ENCODE data around the gene RYR1. TPM values are rescaled to one million over a fixed set of nuclear protein-coding genes. Genes with fewer than 3 reads are reported as not detected.

The RYR1 gene
- total RNA-seq, 6 experiments from 2014 or later: 0.12 to 1.1 (median 0.49) TPM

- no peaks in the 10 kb centered on the region for H3K27me3 ChIP-seq
- H3K27ac ChIP-seq: no peak overlapping the region
- H3K9me3 ChIP-seq: no peaks in the 10 kb centered on the region
- intact Hi-C loops (cut with DNase I): no loop called here
- no peak for TF ChIP-seq POLR2A (IDR thresholded peaks at IDR 0.05)
- TF ChIP-seq, protein P1, sequence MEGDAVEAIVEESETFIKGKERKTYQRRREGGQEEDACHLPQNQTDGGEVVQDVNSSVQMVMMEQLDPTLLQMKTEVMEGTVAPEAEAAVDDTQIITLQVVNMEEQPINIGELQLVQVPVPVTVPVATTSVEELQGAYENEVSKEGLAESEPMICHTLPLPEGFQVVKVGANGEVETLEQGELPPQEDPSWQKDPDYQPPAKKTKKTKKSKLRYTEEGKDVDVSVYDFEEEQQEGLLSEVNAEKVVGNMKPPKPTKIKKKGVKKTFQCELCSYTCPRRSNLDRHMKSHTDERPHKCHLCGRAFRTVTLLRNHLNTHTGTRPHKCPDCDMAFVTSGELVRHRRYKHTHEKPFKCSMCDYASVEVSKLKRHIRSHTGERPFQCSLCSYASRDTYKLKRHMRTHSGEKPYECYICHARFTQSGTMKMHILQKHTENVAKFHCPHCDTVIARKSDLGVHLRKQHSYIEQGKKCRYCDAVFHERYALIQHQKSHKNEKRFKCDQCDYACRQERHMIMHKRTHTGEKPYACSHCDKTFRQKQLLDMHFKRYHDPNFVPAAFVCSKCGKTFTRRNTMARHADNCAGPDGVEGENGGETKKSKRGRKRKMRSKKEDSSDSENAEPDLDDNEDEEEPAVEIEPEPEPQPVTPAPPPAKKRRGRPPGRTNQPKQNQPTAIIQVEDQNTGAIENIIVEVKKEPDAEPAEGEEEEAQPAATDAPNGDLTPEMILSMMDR (IDR thresholded peaks at IDR 0.05): no peak
- H3K4me1 ChIP-seq: no peaks in the 10 kb centered on the region
- no peaks in the 10 kb centered on the region for H3K36me3 ChIP-seq
- ATAC-seq: peak in 1 of 4 donors; percentile 30
- WGBS (ENCODE audit: insufficient coverage, low coverage, low lambda C conversion rate, missing lambda C conversion rate): 58% methylated on average over 13 of the region's 13 CpGs
- DNase-seq: no peak
- no peak overlapping the region for H3K4me3 ChIP-seq
Observed at GRCh38 chr19:38559428-38560401, 126.2 kb downstream of the RYR1 start.

DNA sequence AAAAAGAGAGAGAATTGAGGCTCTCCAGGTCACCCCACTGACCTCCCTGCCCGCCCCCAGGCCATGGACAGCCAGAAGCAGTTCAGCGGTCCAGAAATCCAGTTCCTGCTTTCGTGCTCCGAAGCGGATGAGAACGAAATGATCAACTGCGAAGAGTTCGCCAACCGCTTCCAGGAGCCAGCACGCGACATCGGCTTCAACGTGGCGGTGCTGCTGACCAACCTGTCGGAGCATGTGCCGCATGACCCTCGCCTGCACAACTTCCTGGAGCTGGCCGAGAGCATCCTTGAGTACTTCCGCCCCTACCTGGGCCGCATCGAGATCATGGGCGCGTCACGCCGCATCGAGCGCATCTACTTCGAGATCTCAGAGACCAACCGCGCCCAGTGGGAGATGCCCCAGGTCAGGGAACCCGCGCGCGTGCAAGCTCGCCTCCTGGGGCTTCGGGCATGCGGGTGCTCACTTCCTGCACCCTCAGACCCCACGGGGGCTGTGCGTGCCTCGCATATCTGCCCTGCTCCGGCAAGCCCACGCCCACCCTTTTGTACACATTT, 127.6 kb downstream of the RYR1 start:
- no peak overlapping the region for H3K4me3 ChIP-seq
- intact Hi-C loops (cut with DNase I): no loop called here
- TF ChIP-seq, protein P1 (IDR thresholded peaks at IDR 0.05): no peak
- no peak for TF ChIP-seq POLR2A (IDR thresholded peaks at IDR 0.05)
- no peaks in the 10 kb centered on the region for H3K4me1 ChIP-seq
- H3K27me3 ChIP-seq: no peaks in the 10 kb centered on the region
- no peaks in the 10 kb centered on the region for H3K9me3 ChIP-seq
- no peaks in the 10 kb centered on the region for H3K36me3 ChIP-seq
- ATAC-seq (no peak), DNase-seq (no peak)
- WGBS (ENCODE audit: insufficient coverage, low coverage, low lambda C conversion rate, missing lambda C conversion rate): no CpG with 5 or more reads among the region's 42 CpGs
- no peak overlapping the region for H3K27ac ChIP-seq

DNA sequence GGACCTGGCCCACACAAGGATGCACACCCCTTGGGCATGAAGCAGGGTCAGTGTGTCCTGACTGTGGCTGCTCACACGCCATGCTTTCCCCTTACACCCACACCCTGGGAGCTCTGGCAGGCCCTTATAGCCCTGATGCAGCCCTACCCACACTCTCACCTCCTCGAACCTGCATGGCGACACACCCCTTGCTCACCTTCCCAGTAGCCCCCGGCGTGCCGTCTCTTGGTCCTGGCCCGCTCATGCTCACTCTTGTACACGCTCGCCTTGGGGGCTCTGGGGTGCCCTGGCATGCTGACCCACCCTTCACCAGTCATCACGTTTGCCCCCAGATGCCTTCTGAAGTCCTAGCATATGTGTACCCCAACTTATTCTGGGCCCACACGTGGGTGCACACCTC, 128.2 kb downstream of the RYR1 start:
- intact Hi-C loops (cut with DNase I): no loop called here
- WGBS (ENCODE audit: insufficient coverage, low coverage, low lambda C conversion rate, missing lambda C conversion rate): 49% methylated on average over 3 of the region's 11 CpGs
- ATAC-seq: no peak
- Histone ChIP-seq H3K27me3 (no peaks in the 10 kb centered on the region), H3K4me1 (no peaks in the 10 kb centered on the region), H3K27ac (no peak overlapping the region), H3K4me3 (no peak overlapping the region), H3K9me3 (no peaks in the 10 kb centered on the region), H3K36me3 (no peaks in the 10 kb centered on the region)
- no peak for DNase-seq
- TF ChIP-seq, protein P1 (IDR thresholded peaks at IDR 0.05): no peak
- TF ChIP-seq POLR2A (IDR thresholded peaks at IDR 0.05): no peak

- DNase-seq (no peak), ATAC-seq (no peak)
- Histone ChIP-seq H3K4me1 (no peaks in the 10 kb centered on the region), H3K27ac (no peak overlapping the region), H3K27me3 (no peaks in the 10 kb centered on the region), H3K36me3 (no peaks in the 10 kb centered on the region), H3K9me3 (no peaks in the 10 kb centered on the region), H3K4me3 (no peak overlapping the region)
- no peak for TF ChIP-seq POLR2A (IDR thresholded peaks at IDR 0.05)
- TF ChIP-seq, protein P1 (IDR thresholded peaks at IDR 0.05): no peak
- 45% methylated on average over 2 of the region's 6 CpGs for WGBS (ENCODE audit: insufficient coverage, low coverage, low lambda C conversion rate, missing lambda C conversion rate)
- intact Hi-C loops (cut with DNase I): no loop called here
Observed at GRCh38 chr19:38562096-38562495, 128.6 kb downstream of the RYR1 start.

Measured in right lobe of liver (tissue), 6 donors.